GM03348 (cell line): ENCODE results near the gene ASB2.
A peak's percentile ranks its signal among the peaks of the same experiment; 100 is the strongest.

ENCODE experiments used
- DNase-seq: peaks from one replicate; pipeline ENCODE4 v3.0.0; 2012; ENCODE audit warnings: low spot score

The ASB2 gene

GRCh38 chr14:93902619-93903307 is 73.6 kb downstream of the ASB2 start:
- no peak for DNase-seq

GRCh38 chr14:93901813-93902212 is 74.6 kb downstream of the ASB2 start:
- DNase-seq, result no peak

- DNase-seq, result no peak
Measured at GRCh38 chr14:93898731-93899130, 77.6 kb downstream of the ASB2 start.

GRCh38 chr14:93898081-93898611 is 78.2 kb downstream of the ASB2 start:
- no peak for DNase-seq

- DNase-seq, result no peak
Measured at GRCh38 chr14:93897476-93897845, 78.9 kb downstream of the ASB2 start.

- DNase-seq, result no peak
Measured at GRCh38 chr14:93895023-93895604, 81.3 kb downstream of the ASB2 start.

- DNase-seq, result no peak
Measured at GRCh38 chr14:93893661-93894261, 82.6 kb downstream of the ASB2 start.

GRCh38 chr14:93892923-93893558 is 83.3 kb downstream of the ASB2 start:
- peak; percentile 86 for DNase-seq

GRCh38 chr14:93892505-93892839 is 83.9 kb downstream of the ASB2 start:
- no peak for DNase-seq

- DNase-seq, result no peak
Measured at GRCh38 chr14:93891756-93892504, 84.4 kb downstream of the ASB2 start.

GRCh38 chr14:93889739-93890483 is 86.5 kb downstream of the ASB2 start:
- DNase-seq, result no peak

GRCh38 chr14:93888995-93889394 is 87.4 kb downstream of the ASB2 start:
- DNase-seq, result no peak

GRCh38 chr14:93884950-93885349 is 91.4 kb downstream of the ASB2 start:
- no peak for DNase-seq
